HEK293T (cell line): ENCODE results near the gene JAK1.

Source experiments
- BHLHE40 ChIP-seq: fragments of 450-650 bp; IDR thresholded peaks from 2 replicates; pipeline ENCODE4 v1.6.1; 2016; ENCODE audit warnings: mild to moderate bottlenecking, moderate library complexity, borderline replicate concordance
- FOXM1 ChIP-seq: fragments of 450-650 bp; IDR thresholded peaks from 2 replicates; pipeline ENCODE4 v1.6.1; 2017; ENCODE audit warnings: mild to moderate bottlenecking, borderline replicate concordance
- NFRKB ChIP-seq: fragments of 450-650 bp; IDR thresholded peaks from 2 replicates; pipeline ENCODE4 v1.6.1; 2016; ENCODE audit warnings: mild to moderate bottlenecking, moderate library complexity
- SP1 ChIP-seq: fragments of 450-650 bp; IDR thresholded peaks from 2 replicates; pipeline ENCODE4 v1.6.1; 2017
- ZNF384 ChIP-seq: fragments of 450-650 bp; IDR thresholded peaks from 2 replicates; pipeline ENCODE4 v1.6.1; 2016

GRCh38 chr1:64877598-64877997 lies 88.8 kb downstream of the JAK1 start:
- TF ChIP-seq ZNF384: no peak
- no peak for TF ChIP-seq NFRKB
- no peak for TF ChIP-seq BHLHE40
- no peak for TF ChIP-seq SP1
- no peak for TF ChIP-seq FOXM1
